ENCODE data around the gene CTAG1B. TPM values are rescaled to one million over a fixed set of nuclear protein-coding genes. Genes with fewer than 3 reads are reported as not detected.
A peak's percentile ranks its signal among the peaks of the same experiment; 100 is the strongest.
"Not testable (repeated sequence)": the region's sequence is repeated elsewhere in the genome, so short reads cannot be mapped to it uniquely, and the experiment has no call there.

CTAG1B gene
- total RNA-seq, 5 donors from 2014 or later (not counting 1 experiment from before 2014, with no cell fraction given) = not detected

DNA sequence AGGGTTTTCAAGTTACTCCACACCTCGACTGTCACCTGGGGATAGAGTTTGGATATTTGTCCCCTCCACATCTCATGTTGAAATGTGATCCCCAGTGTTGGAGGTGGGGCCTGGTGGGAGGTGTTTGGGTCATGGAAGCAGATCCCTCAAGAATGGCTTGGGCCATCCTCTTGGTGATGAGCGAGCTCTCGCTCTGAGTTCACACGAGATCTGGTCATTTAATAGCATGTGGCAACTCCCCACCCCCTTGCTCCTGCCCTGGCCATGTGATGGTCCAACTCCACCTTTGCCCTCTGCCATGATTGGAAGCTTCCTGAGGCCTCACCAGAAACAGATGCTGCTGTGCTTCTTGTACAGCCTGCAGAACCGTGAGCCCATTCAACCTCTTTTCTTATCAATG, 25.9 kb downstream of the CTAG1B start:
- H3K27ac Mint-ChIP-seq = no peak overlapping the region
- no peaks in the 10 kb centered on the region for H3K36me3 Mint-ChIP-seq
- Histone ChIP-seq H3K4me1 (ENCODE audit: control insufficient read depth in 1 of 2, extremely low read depth in 1 of 2, insufficient read depth in 2 of 2, low read length in 2 of 2) (peaks cover 0 to 8% of the 10 kb centered on the region in 2 experiments), H3K27ac (ENCODE audit: low read length) (no peak overlapping the region), H3K27me3 (replicated peaks in 1 of 2; ENCODE audit: control insufficient read depth in 2 of 2, extremely low read depth in 1 of 2, insufficient read depth in 2 of 2, low read length in 1 of 2) (peaks cover 0 to 3% of the 10 kb centered on the region in 2 experiments), H3K4me3 (ENCODE audit: control insufficient read depth in 1 of 2, extremely low read depth in 1 of 2, low read length in 1 of 2) (no peak overlapping the region), H3K36me3 (ENCODE audit: control insufficient read depth in 2 of 2, extremely low read depth in 1 of 2, insufficient read depth in 1 of 2, low read length in 1 of 2) (no peaks in the 10 kb centered on the region), H3K9me3 (no peaks in the 10 kb centered on the region)
- no peak for DNase-seq
- H3K27me3 Mint-ChIP-seq = peaks cover 3 to 22% of the 10 kb centered on the region in 2 donors
- CTCF ChIA-PET = no interaction called here
- no peak overlapping the region for H3K4me3 Mint-ChIP-seq
- WGBS (ENCODE audit: insufficient coverage) = 88% methylated on average over 1 of the region's 5 CpGs
- peaks cover 0 to 11% (median 0%) of the 10 kb centered on the region in 3 donors for H3K4me1 Mint-ChIP-seq
- POLR2A ChIA-PET = no interaction called here
- H3K9me3 Mint-ChIP-seq = no peaks in the 10 kb centered on the region
- ATAC-seq (replicated peaks in 1 of 4) = no peak

DNA sequence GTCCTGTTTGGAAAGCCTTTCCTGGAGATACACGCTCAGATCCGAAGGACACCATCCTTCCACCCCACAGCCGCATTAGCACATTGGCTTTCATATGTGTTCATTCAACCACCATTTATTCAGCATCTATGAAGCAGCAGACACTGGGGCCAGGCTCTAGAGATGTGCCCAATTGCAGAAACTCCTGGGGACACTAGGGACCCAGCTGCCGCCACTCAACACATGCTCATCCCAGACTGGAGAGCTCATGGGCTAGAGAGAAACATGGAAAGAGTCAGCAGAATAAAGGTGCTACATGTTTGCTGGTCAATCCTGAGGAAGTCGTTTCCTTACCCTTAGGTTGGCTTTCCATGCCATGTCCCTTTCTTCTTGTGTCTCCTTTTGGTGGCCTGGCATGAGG, 26.6 kb downstream of the CTAG1B start:
- H3K27me3 Mint-ChIP-seq = peaks cover 3 to 18% of the 10 kb centered on the region in 2 donors

DNA sequence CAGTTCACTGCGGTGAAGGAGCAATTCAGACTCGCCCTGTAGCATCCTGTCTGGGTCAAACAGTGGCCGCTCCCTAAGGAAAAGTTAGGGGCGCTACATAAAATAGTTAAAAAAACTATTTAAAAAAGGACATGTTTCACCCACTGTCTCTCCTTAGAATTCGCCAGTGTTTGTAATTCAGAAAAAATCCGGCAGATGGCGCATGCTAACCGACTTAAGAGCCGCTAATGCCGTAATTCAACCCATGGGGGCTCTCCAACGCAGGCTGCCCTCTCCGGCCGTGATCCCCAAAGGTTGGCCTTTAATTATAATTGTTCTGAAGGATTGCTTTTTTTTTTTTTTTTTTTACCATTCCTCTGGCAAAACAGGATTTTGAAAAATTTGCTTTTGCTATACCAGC, 28.7 kb downstream of the CTAG1B start:
- H3K9me3 ChIP-seq; POLR2A ChIA-PET; H3K27ac ChIP-seq (ENCODE audit: low read length); H3K4me3 ChIP-seq (ENCODE audit: control insufficient read depth in 1 of 2, extremely low read depth in 1 of 2, low read length in 1 of 2); H3K4me1 ChIP-seq (ENCODE audit: control insufficient read depth in 1 of 2, extremely low read depth in 1 of 2, insufficient read depth in 2 of 2, low read length in 2 of 2); H3K9me3 Mint-ChIP-seq; H3K36me3 ChIP-seq (ENCODE audit: control insufficient read depth in 2 of 2, extremely low read depth in 1 of 2, insufficient read depth in 1 of 2, low read length in 1 of 2); H3K4me1 Mint-ChIP-seq; H3K4me3 Mint-ChIP-seq; CTCF ChIA-PET; H3K27ac Mint-ChIP-seq; DNase-seq; H3K27me3 ChIP-seq (replicated peaks in 1 of 2; ENCODE audit: control insufficient read depth in 2 of 2, extremely low read depth in 1 of 2, insufficient read depth in 2 of 2, low read length in 1 of 2); H3K36me3 Mint-ChIP-seq; ATAC-seq (replicated peaks in 1 of 4): not testable (repeated sequence)
- no CpG with 5 or more reads among the region's 13 CpGs for WGBS (ENCODE audit: insufficient coverage)
- H3K27me3 Mint-ChIP-seq = peaks cover 1 to 15% of the 10 kb centered on the region in 2 donors

More for the DNA sequence above, 26.6 kb downstream of the CTAG1B start:
- Histone ChIP-seq H3K4me3 (ENCODE audit: control insufficient read depth in 1 of 2, extremely low read depth in 1 of 2, low read length in 1 of 2) (no peak overlapping the region), H3K9me3 (no peaks in the 10 kb centered on the region), H3K27me3 (replicated peaks in 1 of 2; ENCODE audit: control insufficient read depth in 2 of 2, extremely low read depth in 1 of 2, insufficient read depth in 2 of 2, low read length in 1 of 2) (peaks cover 0 to 3% of the 10 kb centered on the region in 2 experiments), H3K27ac (ENCODE audit: low read length) (no peak overlapping the region), H3K36me3 (ENCODE audit: control insufficient read depth in 2 of 2, extremely low read depth in 1 of 2, insufficient read depth in 1 of 2, low read length in 1 of 2) (no peaks in the 10 kb centered on the region), H3K4me1 (ENCODE audit: control insufficient read depth in 1 of 2, extremely low read depth in 1 of 2, insufficient read depth in 2 of 2, low read length in 2 of 2) (peaks cover 0 to 8% of the 10 kb centered on the region in 2 experiments)
- Mint-ChIP-seq H3K36me3 (no peaks in the 10 kb centered on the region), H3K4me1 (peaks cover 0 to 11% (median 0%) of the 10 kb centered on the region in 3 donors), H3K9me3 (no peaks in the 10 kb centered on the region), H3K27ac (no peak overlapping the region), H3K4me3 (no peak overlapping the region)
- no CpG with 5 or more reads among the region's 5 CpGs for WGBS (ENCODE audit: insufficient coverage)
- DNase-seq = no peak
- ChIA-PET CTCF (no interaction called here), POLR2A (no interaction called here)
- no peak for ATAC-seq (replicated peaks in 1 of 4)

DNA sequence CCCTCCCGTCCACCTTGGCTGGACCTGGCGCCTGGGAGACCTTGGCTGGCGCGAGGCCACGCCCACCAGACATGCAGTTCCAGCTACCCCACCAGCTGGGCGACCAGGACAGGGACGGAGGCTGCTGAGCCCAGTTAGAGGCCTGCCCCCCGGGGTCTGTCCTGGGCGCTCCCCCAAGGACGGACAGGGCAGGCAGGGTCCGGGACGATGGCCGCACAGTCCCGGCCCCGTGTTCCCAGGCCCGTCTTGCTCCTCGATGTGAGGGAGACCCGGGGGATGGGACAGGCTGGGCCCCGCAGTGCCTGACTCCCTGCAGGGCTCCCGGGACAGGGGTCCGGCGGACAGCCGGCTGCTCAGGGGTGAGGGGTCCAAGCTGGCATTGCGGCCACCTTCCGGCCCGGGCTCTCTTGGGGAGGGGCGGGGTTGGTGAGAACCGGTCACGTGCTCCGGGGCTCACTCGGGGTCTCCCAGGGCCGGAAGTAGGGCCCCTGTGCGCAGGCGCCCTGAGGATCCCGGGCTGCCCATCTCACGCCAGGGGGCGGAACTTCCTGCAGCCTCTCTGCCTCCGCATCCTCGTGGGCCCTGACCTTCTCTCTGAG, 34.4 kb downstream of the CTAG1B start, which contains the start of gene CTAG1A:
CTAG1A (plus strand) TSS at position 549 of the 599 bp plus-strand sequence. CDS start 74 bp downstream, outside the sequence.
- H3K27ac Mint-ChIP-seq; H3K27me3 ChIP-seq (replicated peaks in 1 of 2; ENCODE audit: control insufficient read depth in 2 of 2, extremely low read depth in 1 of 2, insufficient read depth in 2 of 2, low read length in 1 of 2); H3K4me1 Mint-ChIP-seq; H3K9me3 ChIP-seq; H3K9me3 Mint-ChIP-seq; H3K4me3 ChIP-seq (ENCODE audit: control insufficient read depth in 1 of 2, extremely low read depth in 1 of 2, low read length in 1 of 2); H3K4me3 Mint-ChIP-seq; POLR2A ChIA-PET; H3K36me3 ChIP-seq (ENCODE audit: control insufficient read depth in 2 of 2, extremely low read depth in 1 of 2, insufficient read depth in 1 of 2, low read length in 1 of 2); ATAC-seq (replicated peaks in 1 of 4); CTCF ChIA-PET; H3K27ac ChIP-seq (ENCODE audit: low read length); H3K27me3 Mint-ChIP-seq; H3K4me1 ChIP-seq (ENCODE audit: control insufficient read depth in 1 of 2, extremely low read depth in 1 of 2, insufficient read depth in 2 of 2, low read length in 2 of 2); DNase-seq; H3K36me3 Mint-ChIP-seq: not testable (repeated sequence)
- WGBS (ENCODE audit: insufficient coverage) = no CpG with 5 or more reads among the region's 39 CpGs

DNA sequence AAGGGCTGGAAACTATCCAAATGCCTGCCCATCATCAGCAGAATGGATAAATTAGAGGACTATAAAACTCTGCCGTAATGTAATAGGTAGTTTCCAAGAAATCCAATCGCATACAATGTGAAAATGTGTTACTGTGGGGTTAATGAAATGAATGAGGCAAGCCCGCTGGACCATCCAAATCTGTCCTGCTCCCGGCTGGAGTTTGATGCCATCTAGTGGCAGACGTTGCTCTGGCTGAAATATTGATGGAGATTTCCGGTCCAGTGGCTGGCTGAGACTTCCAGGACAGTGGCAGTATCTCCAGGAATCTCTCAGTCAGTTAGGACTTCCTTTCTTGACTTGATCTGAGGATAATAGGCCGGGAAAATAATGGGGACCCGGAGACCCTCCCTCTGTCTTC, 36.1 kb downstream of the CTAG1B start:
- H3K27me3 Mint-ChIP-seq; H3K4me1 ChIP-seq (ENCODE audit: control insufficient read depth in 1 of 2, extremely low read depth in 1 of 2, insufficient read depth in 2 of 2, low read length in 2 of 2); H3K27me3 ChIP-seq (replicated peaks in 1 of 2; ENCODE audit: control insufficient read depth in 2 of 2, extremely low read depth in 1 of 2, insufficient read depth in 2 of 2, low read length in 1 of 2); H3K27ac Mint-ChIP-seq; H3K4me3 ChIP-seq (ENCODE audit: control insufficient read depth in 1 of 2, extremely low read depth in 1 of 2, low read length in 1 of 2); H3K4me3 Mint-ChIP-seq; H3K27ac ChIP-seq (ENCODE audit: low read length); H3K4me1 Mint-ChIP-seq; DNase-seq; H3K36me3 ChIP-seq (ENCODE audit: control insufficient read depth in 2 of 2, extremely low read depth in 1 of 2, insufficient read depth in 1 of 2, low read length in 1 of 2); CTCF ChIA-PET; POLR2A ChIA-PET; ATAC-seq (replicated peaks in 1 of 4); H3K36me3 Mint-ChIP-seq; H3K9me3 Mint-ChIP-seq; H3K9me3 ChIP-seq: not testable (repeated sequence)
- WGBS (ENCODE audit: insufficient coverage) = no CpG with 5 or more reads among the region's 8 CpGs

DNA sequence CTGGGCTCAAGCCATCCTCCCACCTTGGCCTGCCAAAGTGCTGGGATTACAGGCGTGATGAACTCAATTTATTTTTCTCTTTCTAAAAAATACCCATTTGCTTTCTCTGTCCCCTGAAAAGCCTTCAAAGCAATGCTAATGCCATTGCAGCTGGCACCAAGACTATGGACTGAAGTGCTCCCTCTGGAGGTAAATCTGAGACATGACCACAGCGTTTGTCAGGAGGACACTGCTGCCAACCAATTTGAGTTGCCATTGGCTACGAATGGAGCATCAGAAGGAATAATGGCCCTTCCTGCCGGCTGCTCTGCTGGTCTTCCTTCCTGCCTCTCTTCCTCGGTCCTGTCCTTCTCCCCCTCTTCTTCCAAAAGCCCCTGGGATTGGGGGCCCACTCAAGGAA, 44.0 kb downstream of the CTAG1B start:
- H3K27me3 Mint-ChIP-seq; H3K4me3 ChIP-seq (ENCODE audit: control insufficient read depth in 1 of 2, extremely low read depth in 1 of 2, low read length in 1 of 2); H3K27ac ChIP-seq (ENCODE audit: low read length); H3K9me3 Mint-ChIP-seq; H3K4me1 ChIP-seq (ENCODE audit: control insufficient read depth in 1 of 2, extremely low read depth in 1 of 2, insufficient read depth in 2 of 2, low read length in 2 of 2); POLR2A ChIA-PET; CTCF ChIA-PET; H3K4me1 Mint-ChIP-seq; H3K27ac Mint-ChIP-seq; H3K27me3 ChIP-seq (replicated peaks in 1 of 2; ENCODE audit: control insufficient read depth in 2 of 2, extremely low read depth in 1 of 2, insufficient read depth in 2 of 2, low read length in 1 of 2); H3K36me3 ChIP-seq (ENCODE audit: control insufficient read depth in 2 of 2, extremely low read depth in 1 of 2, insufficient read depth in 1 of 2, low read length in 1 of 2); H3K9me3 ChIP-seq; DNase-seq; H3K36me3 Mint-ChIP-seq; H3K4me3 Mint-ChIP-seq: not testable (repeated sequence)
- WGBS (ENCODE audit: insufficient coverage) = no CpG with 5 or more reads among the region's 5 CpGs
- peak in 3 of 4 experiments; percentile 54 to 71 (median 58) for ATAC-seq (replicated peaks in 1 of 4)

DNA sequence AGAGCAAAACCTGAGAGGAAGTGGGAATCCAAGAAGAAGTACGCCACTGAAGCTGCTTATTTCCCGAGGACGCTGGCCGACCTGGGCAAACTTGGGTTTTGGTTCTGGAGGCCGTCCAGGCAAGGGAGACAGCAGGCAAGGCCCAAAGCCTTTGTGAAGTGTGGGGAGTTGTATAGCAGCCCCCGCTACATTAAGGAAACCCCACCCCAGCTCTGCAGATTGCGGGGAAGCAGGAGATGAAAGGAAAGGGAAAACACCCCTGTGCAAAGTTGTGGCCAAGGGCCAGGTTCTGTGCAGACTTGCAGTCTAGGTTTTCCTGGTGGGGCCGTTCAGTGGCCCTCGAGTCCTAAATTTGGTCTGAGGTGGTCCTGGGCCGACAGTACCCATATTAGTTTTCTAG, 46.0 kb downstream of the CTAG1B start:
- H3K4me3 Mint-ChIP-seq; H3K36me3 Mint-ChIP-seq; CTCF ChIA-PET; H3K4me3 ChIP-seq (ENCODE audit: control insufficient read depth in 1 of 2, extremely low read depth in 1 of 2, low read length in 1 of 2); DNase-seq; H3K4me1 Mint-ChIP-seq; H3K27ac ChIP-seq (ENCODE audit: low read length); H3K36me3 ChIP-seq (ENCODE audit: control insufficient read depth in 2 of 2, extremely low read depth in 1 of 2, insufficient read depth in 1 of 2, low read length in 1 of 2); H3K9me3 Mint-ChIP-seq; H3K27me3 ChIP-seq (replicated peaks in 1 of 2; ENCODE audit: control insufficient read depth in 2 of 2, extremely low read depth in 1 of 2, insufficient read depth in 2 of 2, low read length in 1 of 2); H3K4me1 ChIP-seq (ENCODE audit: control insufficient read depth in 1 of 2, extremely low read depth in 1 of 2, insufficient read depth in 2 of 2, low read length in 2 of 2); POLR2A ChIA-PET; H3K27ac Mint-ChIP-seq; H3K27me3 Mint-ChIP-seq; H3K9me3 ChIP-seq: not testable (repeated sequence)
- no CpG with 5 or more reads among the region's 10 CpGs for WGBS (ENCODE audit: insufficient coverage)
- ATAC-seq (replicated peaks in 1 of 4) = peak in 2 of 4 experiments; percentile 36 to 65
